GM18909 (cell line): Measurements from ENCODE around the gene ABITRAM.
"Not testable (repeated sequence)": the region's sequence is repeated elsewhere in the genome, so short reads cannot be mapped to it uniquely, and the experiment has no call there.

Source experiments
- ATAC-seq: cut with Tn5 transposase; IDR thresholded peaks from one replicate; pipeline ENCODE4 v1.9.1; 2021; ENCODE audit warnings: mild to moderate bottlenecking; ENCODE audit not compliant: unreplicated experiment, poor library complexity

The ABITRAM gene

DNA sequence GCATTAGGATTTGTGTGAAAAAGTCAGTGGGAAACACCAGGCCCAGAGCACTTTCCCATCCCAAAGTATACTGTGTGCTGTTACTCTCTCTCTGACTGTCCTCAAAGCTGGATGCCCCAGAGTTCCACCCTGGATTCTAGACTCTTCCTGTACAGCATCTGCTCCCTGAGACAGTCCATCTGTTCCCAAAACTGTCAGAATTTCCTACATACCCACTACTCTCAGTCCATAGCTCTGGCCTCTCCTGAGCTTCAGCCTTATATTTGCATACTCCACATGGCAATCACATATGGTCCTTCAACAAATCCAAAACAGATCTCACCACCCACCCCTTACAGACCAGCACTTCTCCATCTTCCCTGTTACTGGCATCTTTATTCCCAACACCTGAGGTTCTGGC lies 9.7 kb upstream of the ABITRAM start:
- no peak for ATAC-seq

DNA sequence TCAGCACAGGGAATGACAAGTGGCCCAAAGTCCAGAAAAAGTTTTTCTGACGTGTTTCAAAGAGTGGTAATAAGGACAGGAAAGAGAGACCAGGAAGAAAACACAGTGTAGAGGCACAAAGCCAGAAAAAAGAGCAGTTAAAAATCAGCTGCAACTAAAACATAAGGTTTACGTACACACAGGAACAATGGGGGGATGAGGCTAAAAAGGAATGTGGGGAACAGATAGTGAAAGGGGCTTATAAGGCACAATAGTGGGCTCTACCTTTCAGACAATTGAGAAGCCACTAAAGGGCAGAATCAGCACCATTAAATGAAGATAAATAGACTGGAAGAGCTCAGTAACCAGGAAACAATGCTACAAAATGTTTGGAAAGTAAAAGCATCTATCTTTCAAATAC lies 5.8 kb upstream of the ABITRAM start:
- no peak for ATAC-seq

DNA sequence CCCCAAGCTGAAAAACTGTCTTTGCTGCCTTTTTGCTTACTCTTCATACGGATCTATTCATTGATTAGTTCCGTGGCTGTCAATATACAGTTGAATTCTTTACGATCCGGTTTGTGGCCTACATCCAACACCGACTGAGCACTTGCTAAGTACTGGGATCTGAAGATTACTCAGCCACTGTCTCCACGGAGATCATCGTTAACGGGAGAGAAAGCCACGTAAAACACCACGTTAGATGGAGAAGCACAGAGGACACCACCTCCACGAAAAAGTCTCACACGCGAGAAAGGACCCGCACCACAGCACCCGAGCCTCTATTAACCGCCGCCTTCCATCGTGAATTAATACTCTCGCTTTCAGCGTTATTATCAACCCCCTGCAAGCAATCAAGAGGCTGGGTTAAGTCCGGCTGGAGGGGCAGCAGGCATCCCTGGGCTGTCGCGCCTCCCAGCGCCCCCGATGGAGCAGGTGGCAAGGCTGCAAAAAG lies 926 bp upstream of the ABITRAM start:
- ATAC-seq = no peak

DNA sequence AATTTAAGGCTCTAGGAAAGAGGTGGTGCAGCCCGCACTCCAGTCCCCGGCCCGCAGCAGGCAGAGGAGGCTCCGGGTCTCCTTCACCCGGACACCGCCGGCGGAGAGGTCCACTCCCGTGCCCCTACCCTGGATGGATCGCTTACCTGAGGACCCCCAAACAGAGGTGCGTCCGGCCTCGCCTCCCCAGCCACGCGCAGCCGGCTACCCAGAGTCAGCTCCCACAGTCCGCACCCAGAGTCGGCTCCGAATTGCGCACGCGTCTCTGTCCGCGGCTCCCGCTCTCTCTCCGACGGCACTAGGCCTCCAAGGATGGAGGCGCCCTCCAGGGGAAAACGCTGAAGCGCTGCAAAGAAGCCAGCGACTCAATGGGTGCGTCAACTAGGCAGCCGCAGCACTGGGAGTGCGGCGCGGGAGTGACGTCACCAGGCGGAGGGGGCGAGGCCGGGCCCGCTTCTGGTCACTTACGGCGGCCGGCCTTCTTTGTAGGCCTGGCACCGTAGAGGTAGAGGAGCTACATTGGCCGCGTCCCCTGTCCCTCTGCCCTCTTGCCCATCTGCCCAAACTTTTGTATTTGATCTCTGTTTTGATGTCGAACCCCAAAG lies 380 bp upstream of the ABITRAM start, which contains the start of gene ELP1:
Gene ELP1, minus strand, starts transcription at position 407 of the 605 bp plus-strand sequence. CDS start 2,978 bp downstream, outside the sequence.
- ATAC-seq = peak; percentile 88

DNA sequence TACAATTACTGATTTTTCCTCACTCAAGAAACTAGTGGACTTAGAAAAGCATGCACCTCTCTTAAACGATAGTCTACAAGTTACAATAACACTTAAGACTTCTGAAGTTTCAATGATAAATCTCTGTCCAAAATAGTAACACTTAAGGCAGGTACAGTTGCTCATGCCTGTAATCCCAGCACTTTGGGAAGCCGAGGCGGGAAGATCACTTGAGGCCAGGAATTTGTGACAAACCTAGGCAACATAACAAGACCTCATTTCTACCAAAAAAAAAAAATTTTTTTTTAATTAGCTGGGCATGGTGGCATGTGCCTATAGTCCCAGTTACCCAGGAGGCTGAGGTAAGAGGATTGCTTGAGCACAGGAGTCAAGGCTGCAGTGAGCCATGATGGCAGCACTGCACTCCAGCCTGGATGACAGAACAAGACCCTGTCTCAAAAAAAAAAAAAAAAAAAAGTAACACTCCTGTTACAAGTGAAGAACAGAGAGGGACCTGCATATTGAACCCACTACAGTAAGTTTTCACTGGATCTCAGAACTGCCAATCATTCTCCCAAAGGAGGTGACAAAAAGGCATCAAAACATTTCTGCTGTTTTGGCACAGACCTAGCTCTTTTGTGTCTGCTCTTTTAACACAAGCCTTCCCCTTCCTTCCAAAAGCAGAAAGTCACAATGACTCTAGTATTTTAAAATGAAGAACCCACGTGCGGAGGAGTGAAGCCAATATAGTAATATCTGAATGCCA lies 3.5 kb downstream of the ABITRAM start:
- ATAC-seq = no peak

DNA sequence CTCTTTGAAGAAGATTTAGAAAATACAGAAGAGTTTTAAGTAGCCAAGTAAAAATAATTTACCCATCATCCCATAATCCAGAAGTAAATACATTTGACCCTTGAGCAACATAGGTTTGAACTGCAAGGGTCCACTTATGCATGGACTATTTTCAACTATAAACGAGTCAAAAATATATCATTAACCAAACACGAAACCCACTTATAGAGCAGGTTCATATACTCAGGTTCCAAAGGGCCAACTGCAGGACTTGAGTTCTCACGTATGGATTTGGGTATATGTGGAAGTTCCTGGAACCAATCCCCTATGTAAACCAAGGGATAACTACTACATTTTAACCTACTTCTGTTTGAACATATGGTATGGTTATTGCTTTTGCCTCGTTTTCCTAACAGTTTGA lies 5.8 kb downstream of the ABITRAM start:
- no peak for ATAC-seq

DNA sequence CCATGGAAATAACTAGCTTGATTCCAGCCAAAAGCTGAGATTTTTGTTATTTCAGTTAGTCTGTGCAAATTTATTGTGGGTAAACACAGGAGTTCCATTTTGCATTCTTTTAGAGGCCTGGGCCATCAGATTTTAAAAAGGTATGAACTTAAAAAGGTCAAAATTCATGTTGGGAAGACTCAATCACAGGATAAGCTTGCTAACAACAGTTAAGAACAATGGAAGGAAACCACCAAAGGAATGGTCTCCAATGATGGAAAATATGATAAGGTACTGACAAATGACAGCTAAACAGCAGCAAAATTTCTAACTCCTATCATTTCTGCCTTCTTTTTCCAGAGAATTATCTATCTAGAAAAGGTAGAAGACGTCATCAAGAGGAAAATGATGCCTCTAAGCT lies 16.0 kb downstream of the ABITRAM start:
- no peak for ATAC-seq

DNA sequence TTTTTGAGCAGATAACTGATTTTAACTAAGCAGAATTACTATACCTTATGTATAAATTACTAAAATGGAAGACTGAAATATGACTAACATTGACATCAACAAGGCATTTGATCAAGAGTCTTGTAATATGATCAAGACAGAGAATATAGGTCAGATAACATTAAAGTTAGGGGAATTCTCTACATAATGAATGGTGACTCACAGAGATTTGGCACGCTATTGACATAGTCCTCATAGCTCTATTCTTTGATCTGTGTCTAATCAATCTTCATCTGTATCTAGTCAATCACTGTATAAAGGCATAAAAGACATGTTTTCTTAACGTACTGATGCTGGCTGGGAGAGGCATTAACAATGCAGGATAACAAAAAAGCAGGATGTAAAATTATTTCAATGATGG lies 17.4 kb downstream of the ABITRAM start:
- no peak for ATAC-seq

DNA sequence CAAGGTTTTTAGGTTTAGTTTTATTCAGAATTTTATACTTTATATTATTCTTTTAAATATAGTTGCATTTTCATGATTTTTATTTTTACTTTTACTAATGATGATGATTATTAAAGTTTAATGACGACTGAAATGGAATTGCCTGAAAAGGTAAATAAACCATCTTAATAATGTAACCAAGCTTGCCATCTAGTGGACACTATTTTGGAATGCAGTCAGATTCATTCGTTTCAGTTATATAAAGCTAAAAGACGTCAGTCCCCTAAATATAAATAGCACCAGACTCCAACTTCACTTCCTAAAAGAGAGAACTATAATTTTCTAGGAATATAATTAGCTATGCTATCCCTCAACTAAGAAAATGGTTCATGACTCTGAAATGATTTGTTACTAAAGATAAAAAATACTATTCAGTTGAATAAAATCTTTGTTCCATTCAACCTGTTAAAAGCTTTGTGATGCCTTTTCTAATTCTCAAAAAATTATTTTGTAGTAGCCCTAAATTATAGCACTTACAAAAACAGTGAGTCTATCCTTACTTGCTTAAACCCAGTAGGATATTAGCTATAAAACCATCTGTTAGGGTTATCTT lies 19.9 kb downstream of the ABITRAM start:
- ATAC-seq = no peak

DNA sequence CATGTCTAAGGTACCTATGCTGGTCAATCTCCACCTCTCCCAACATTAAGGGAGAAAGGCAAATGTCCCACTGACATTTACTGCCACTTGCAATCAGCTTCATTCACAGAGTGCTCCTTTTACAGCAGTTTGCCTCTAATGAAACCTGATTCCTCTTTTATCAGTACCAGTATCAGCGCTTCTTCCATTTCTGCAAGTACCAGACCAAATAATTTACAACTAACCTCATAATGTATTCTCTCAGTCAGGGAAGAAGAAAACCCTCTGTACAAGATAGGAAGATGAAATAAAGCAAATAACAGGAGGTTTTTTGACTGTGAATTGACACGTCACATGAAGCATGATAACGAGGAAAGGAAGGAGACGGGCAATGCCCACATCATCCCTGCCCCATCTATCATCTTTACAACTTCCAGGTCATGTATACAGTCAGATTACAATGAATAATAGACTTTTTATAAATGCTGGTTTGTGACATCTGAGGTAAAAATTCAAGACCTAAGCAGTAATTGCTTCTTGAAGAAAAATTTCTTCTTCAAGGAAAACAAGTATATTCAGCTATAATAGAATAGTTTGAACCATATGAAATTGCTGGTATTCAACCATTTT lies 21.9 kb downstream of the ABITRAM start:
- no peak for ATAC-seq

DNA sequence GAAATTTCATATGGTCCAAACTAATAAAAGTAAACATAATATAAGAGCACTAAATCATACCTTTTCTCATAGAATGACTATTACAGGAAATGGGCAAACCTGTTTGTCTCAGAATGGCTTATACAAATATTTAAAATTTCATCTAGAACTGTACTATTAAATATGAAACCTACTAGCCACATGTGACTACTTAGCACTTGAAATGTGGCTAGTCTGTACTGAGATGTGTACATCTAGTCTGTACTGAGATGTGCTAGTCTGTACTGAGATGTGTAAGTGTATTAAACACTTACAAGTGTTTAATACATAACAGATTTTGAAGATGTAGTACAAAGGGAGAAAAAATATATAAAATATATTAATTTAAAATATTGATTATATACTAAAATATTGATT lies 22.4 kb downstream of the ABITRAM start:
- ATAC-seq = no peak

DNA sequence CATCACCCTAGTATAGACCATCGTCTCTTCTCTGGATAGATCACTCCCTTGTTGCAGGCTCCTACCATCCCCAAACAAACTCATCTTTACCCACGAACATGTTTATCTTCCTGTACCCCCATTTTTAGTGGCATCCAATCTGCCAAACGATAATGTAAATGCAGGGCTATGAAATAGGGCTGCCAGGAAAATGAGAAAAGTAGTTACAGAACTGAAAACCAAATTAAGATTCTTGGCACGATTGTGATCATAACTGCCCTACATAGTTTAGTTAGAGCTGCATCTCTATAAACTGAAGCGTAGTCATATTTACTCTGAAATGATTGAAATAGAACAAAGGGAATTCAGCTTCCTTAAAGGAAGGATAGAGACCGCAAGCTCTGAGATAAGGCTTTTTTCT lies 26.1 kb downstream of the ABITRAM start:
- no peak for ATAC-seq

DNA sequence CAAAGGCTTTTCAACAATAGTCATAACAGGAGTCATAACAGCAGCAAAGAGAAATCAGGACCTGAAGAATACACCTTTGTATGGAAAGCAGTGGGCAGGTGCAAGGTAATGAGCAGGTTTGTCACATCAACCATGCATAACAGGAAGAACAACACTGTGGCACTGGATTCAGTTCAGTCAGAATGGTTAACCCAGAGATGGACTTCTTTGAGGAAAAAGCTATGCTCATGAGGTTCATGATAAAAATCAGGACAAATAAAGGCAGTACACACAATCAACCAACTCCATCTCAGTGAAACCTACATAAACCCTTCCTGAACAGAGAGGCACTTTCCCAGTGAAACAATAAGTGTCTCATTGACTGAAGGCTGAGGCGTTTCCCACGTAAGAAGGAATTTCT lies 27.0 kb downstream of the ABITRAM start:
- no peak for ATAC-seq

DNA sequence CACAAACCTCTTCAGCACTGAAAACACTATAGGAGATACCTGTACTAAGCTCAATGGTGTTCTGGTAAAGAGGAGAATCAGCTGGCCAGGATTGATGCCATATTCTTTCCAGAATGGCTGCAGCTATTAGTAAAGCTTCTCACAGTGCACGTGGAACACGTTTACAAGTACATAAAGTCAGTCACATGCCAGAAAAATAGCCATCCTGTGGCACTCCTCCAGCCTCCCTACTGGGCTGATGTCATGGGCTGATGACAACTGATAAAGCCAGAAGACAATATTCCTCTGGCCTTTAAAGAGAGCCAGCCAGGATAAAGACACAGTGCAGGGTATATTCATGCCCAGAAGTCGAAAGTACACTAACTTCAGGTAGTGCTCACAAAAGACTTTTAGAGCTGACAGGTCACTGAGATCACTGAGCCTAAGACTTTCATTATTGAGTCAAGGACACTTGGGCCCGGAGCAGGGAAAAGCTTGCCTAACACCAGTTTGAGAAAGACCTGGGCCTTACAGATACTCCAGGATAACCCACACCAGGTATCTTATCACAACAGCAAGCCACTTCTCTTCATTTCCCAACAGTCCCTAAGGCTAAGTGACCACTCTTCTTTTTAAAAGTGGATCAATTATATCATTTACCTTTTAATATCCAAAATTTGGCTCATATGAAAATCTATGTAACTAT lies 29.4 kb downstream of the ABITRAM start:
- no peak for ATAC-seq

DNA sequence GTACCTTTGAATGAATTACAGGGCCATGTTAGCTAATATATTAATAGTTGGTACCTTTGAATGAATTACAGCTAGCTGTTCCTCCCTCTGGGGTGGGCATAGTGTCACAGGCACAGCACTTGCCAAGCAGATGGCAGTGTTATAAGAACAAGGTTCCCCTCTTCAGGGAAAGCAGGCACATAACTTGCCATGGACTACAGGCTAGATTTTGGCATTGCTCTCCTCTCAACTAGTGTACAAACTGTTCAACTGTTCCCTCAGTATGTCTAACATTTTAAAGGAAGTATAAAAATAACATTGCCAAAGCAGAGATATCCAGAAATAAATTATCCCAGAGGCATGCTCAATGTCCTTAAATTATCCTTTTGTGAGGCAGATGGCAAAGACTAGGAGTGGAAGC lies 33.7 kb downstream of the ABITRAM start:
- no peak for ATAC-seq

DNA sequence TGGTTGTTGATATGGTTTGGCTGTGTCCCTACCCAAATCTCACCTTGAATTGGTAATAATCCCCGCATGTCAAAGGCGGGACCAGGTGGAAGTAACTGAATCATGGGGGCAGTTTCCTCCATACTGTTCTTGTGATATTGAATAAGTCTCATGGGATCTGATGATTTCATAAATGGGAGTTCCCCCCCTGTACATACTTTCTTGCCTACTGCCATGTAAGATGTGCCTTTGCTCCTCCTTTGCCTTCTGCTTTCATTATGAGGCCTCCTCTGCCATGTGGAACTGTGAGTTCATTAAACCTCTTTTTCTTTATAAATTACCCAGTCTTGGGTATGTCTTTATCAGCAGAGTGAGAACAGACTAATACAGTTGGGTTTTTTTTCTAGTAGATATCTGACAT lies 37.2 kb downstream of the ABITRAM start:
- ATAC-seq = not testable (repeated sequence)

DNA sequence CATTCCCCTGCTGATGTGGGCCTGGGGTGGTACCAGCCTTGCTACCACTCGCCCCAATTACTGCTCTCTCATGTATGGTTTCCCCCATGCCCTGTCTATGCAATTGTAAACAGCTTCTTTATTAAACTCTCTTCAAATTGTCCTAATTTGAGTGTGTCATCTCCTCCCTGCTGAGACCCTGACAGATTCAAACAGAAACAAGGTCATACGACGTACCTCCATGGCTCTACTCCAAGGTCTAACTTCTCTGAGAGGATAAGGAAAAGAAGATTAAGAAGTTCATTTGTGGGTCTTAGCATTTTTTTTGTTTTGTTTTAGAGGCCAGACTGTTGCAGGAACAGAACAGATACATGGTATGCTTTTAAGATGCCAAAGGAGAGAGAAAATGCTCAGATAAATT lies 38.0 kb downstream of the ABITRAM start:
- ATAC-seq = no peak

DNA sequence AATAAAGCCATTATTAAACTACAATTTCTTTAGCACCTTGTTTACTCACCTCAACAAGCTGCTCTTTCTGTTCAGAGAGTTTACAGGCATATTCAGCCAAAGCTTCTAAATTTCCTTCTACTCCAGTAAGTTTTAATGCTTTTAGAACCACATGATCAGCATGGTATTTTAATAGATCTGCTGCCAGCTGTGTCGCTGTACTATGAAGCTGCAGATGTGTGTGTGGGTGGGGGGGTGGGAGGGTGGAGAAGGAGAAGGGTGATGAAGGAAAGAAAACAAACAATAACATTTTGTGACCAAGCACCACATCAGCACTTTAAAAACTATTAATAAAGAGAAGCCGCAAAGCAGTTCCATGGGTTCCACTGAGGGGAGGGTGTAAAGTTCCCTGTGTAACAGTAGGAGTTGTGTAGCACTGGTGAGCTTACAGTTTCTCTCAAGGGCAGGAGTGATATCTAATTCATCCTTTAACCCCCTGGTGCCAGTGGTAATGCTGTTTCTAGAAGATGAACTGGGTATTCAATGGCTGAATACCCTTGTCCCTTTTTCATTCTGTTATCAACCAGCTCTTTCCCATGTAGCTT lies 38.5 kb downstream of the ABITRAM start:
- no peak for ATAC-seq

DNA sequence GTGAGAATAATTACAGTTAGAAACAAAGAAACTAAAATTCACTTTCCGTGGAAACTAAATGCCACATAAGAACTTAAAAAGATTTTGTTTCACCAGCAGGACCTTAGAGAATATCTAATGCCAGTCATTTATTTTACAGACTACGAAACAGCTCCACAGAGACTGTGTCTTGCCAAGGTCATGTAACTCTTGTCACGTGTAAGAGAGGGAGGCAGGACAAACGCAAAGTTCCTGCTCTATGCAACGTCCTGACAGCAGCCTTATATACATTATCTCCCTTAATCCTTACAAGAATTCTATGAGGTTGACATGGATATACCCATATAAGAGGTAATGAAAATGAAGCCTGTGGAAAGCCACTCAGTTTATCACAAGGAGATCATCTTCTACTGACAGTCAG lies 39.7 kb downstream of the ABITRAM start:
- no peak for ATAC-seq

DNA sequence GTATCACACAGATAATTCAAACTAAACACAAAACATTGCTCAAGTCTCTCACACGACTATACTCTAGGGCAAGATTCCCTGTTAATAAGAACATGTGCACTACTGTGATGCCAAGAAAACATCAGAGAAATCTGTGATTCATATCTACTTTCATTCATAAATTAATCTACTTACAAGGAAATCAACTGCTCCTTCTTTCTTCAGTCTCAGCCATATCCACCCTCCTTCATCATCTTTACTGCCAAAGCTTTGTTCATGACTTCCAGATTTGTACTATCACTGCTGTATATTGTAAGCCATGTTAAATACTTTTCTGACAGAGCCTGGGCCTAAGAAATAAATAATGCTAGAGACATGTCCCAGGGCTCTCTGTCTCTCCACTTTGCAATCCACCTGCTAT lies 44.0 kb downstream of the ABITRAM start:
- ATAC-seq = no peak
